HG03135 (cell line): ENCODE data around the gene ATP2A3.

ENCODE experiments used
- ATAC-seq: cut with Tn5 transposase; IDR thresholded peaks from one replicate; pipeline ENCODE4 v1.9.1; 2021; ENCODE audit warnings: mild to moderate bottlenecking, moderate library complexity; ENCODE audit not compliant: unreplicated experiment

The ATP2A3 gene

DNA sequence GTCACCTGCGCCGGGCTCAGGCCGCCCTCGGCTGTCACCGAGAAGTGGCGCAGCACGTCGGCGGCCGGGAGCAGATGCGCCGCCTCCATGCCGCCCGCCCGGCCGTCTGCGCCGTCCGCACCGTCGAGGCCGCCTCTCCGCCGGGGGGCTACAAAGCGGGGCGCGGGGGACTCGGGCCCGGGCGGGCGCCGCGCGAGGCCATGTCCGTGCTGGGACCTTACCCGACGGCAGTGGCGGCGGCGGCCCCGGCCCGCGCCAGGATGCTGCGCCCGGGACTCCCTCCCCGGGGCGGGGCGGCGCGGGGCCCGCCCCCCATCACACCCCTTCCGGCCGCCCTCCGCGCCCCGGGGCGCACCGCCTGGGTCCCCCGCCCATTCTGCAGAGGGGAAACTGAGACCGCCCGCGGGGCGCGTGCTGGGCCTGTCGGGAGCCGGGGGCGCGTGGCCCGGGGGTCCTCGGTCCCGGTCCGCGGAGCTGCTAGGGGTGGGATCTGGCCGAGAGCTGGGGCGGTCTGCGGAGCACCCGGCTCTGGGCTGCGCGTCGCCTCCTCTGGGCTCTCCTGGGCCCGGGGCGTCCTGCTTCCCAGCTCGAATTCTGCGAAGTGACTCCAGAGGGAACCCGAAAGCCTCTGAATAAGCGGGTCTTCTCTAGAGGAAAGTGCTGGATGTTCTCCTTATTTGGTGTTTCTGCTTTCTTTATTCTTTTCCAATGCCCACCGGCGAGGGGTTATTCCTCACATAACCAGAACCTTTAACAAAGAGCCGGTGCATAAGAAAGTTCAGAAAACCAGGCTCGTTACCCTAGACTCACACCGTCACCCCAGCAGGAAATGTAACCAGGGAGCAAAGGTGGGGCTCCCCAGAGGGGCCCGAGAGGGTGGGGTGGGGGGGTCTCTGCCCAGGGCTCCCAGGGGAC lies at the start of gene ATP2A3:
ATP2A3 (minus strand) TSS at position 235 of the 915 bp plus-strand sequence; CDS start at position 89, 146 bp downstream.
- peak; percentile 42 for ATAC-seq

GRCh38 chr17:4010754-4011153 lies 46.5 kb upstream of the ATP2A3 start:
- no peak for ATAC-seq

- ATAC-seq: no peak
Observed at GRCh38 chr17:4009186-4009785, 45.0 kb upstream of the ATP2A3 start.

GRCh38 chr17:4008441-4009185 lies 44.4 kb upstream of the ATP2A3 start:
- ATAC-seq: no peak

GRCh38 chr17:4008082-4008435 lies 43.8 kb upstream of the ATP2A3 start:
- ATAC-seq: no peak

DNA sequence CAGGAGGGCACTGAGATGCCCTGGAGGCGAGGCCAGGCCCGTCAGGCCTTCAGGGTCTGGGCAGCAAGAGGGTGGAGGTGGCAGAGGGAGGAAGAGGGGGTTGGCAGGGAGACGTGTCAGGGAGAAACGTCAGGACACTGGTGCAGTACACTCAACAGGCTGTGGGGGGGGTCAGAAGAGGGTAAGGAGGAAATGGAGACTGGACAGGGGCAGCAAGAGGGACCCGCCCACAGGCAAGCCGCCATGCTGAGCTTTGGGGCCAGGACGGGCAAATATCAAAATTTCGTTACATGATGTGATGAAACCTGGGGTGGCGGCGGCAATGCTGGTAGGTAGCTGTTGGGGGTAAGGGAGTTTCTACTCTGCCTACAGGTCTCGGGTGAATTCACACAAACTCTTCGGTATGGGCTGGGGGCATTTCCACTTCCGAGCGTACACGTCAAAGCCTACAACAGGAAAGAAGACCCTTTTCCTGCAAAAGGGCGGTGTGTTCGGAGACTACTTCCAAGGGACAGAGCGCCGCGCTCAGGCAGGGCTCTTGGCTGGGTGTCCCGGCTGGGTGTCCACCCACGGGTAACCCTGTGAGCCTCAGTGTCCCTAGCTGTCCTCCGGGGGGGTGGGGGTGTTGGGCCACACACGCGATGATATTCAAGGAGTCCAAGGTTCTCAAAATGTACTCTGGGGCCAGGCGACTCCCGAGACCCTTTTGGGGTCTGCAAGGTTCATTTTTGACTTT lies 43.3 kb upstream of the ATP2A3 start:
- no peak for ATAC-seq

- ATAC-seq: no peak
Observed at GRCh38 chr17:4006745-4007211, 42.5 kb upstream of the ATP2A3 start.

DNA sequence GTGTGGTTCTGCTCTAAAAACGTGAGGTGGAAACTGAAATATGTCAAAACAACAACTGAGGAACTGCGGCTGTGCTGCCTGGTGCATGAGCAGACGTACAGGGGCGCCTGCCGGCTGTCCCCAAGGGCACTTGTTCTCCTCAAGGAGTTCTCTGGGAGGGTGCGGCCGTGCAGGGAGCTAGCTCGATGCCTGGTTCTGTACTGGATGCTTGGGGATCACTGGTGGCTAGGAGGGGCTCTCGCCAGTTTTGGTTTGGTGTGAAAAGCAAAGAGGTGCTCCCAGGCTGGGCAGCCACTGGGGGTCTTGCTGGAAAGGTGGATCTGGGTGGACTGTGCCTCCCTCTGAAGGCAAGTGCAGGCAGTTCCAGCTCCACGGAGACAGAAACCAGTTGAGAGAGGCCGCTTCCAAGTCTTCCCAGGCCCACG lies 41.9 kb upstream of the ATP2A3 start:
- no peak for ATAC-seq

DNA sequence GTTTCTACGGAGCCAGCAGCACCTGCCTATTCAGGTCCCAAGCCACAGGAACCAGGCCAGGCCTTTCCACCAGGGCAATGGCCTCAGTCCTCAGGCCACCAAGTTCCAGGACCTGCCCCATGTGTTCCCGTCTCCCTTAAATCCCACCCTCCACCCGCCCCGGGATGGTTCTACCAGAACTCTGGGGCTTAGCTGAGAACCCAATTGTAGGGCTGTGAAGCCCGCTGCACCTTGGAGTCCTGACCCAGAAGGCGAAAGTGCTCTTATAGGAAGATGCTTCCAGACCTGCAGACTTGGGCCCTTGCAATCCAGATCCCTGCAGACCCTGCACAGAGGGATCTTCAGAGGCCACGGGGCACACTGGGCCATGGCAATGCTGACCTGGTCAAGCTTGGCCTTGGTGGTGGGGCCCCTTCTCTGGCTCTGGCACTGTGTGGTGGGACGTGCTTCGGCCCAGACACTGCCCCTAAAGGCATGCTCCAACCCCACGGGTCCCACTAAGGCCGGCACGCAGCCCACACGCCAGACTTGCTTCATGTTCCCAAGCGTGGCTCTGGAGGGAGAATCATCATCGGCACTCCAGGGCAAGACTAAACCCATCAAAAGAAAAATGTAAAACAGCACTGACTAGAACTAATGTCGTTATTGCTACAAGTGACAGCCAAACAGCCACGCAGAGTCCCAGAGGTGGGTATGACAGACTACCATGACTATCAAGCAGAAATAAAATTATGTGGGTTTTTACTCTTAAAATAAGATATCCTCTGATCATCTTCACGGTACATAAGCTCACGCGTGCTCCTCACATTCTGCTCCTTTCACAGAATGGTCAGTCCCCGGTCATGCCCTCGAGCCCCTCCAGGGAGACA lies 41.3 kb upstream of the ATP2A3 start:
- ATAC-seq: no peak

DNA sequence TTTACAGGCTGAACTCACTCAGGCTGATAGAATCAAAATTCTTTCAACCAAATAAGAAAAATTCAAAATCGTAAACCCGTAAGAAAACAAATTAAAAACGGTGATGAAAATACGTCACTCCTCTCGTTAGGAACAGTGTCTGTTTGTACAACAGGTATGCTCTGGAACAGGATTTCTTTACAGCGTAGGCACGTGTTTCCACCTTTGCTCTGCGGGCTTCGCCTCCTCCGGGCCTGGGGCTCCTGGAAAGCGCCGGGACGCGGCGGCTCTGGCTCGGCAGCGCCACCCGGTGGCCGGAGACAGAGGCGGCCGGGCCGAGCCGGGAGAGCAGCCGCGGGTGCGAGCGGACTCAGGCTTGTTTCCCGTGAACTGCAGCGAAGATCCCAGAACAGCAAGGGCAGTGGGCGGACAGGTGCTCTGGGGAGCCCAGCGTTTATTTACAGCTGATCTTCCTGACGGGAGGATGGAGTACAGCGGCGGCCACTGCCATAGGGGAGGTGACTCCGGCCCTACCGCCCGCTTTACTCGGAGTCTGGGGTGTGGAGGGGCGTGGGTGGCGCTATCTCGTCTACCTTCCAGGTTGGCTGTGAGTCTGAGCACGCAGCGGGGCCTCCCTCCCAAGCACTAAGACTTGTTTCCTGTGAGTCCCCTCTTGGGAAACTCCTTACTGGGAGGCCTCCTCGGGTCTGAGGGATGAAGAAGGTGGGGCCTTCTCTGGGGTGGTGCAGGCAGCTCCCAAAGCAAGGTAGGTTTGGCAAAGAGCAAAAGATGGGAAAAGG lies 40.5 kb upstream of the ATP2A3 start:
- ATAC-seq: no peak

DNA sequence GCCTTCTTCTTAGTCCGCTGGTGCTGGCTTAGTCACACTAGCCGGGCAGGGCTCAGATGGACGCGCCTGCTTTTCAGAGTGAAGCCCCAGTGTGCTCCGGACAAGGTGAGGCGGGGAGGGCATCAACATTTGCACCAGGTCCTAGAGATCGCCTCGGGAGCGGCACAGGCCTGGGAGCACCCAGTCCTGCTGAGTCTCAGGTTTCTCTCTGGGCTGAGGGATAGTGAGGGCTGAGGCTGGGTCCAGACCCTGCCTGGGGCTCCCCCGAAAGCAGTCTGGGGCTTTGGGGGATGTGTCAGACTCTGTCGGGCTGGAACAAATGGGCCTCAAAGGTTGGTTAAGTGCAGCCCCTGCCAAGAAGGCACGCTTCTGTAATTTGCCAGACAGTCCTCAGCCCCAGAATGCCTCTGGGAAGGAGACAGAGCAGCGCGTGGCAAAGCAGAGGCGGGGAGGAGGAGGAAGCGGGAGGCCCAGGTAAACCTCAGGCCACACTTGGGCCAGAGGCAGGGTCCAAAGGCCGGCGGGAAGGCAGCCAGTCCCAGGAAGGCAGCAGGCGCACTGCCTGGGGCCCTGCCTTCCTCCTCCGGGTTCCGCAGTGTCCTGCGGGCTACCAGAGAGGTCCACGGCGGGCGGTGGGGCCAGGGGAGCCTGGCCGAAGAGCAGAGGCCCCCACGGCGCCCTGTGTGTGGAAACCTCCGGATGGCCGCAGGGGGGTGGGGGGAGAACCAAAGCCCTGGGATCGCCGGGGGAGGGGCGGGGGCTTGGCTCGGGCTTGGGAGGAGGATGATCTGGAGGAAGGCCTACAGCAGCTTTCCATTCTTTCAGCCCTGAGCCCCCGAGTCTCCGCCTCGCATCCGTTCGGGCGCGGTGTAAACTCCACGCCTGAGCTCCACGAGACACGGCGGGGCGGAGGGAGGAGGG lies 39.5 kb upstream of the ATP2A3 start:
- no peak for ATAC-seq

DNA sequence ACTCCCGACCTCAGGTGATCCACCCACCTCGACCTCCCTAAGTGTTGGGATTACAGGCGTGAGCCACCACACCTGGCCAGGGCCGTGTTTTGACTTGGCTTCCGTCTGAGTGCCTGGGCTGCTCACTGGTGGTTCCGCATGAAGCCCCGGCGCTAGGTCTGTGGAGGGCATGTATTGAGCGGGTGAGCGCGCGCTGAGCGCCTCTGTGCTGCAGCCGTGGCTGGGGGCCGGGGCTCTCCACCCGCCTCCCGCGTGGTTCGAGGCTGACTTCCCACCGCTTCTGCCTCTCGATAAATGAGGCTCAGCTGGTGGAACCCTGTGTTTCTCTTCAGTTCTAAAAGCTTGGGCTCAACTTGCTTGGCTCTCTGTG lies 38.9 kb upstream of the ATP2A3 start:
- ATAC-seq: no peak

DNA sequence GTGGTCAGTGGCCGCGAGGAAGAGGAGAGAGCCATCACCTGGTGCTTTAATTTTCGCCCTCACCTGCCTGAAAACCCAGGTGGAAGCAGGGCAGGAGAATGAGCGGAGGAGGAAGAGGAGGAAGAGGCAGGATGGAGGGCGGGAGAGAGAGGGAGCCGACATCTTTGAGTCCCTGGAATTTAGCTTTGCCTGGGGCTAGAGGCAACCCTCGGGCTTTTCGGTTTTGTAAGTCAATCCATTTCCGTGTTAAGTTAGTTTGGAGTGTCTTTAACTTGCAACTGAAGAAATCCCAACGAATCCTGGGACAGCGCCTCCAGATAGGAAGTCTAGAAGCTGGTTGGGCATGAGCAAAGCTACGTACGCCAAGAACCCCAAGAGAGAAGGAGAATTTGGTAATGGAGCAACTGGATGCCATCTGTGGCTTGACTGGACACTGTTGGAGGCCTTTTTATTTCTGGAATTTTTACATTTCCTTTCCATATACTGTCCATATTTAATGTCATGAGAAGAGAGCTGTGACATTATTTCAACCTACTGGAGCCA lies 36.9 kb upstream of the ATP2A3 start:
- ATAC-seq: no peak

GRCh38 chr17:3998436-3998835 lies 34.2 kb upstream of the ATP2A3 start:
- ATAC-seq: no peak

DNA sequence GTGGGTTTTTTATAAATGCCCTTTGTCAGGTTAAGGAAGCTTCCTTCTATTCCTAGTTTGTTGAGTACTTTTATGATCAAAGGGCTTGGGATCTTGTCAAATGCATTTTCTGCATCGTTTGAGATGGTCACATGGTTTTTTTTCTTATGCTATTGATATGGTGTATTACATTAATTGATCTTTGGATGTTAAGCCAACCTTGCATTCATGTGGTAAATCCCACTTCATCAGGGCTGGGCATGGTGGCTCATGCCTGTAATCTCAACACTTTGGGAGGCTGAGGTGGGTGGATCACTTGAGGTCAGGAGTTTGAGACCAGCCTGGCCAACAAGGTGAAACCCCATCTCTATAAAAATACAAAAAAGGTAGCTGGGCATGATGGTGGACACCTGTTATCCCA lies 30.8 kb upstream of the ATP2A3 start:
- no peak for ATAC-seq

GRCh38 chr17:3994221-3994576 lies 30.0 kb upstream of the ATP2A3 start:
- no peak for ATAC-seq

DNA sequence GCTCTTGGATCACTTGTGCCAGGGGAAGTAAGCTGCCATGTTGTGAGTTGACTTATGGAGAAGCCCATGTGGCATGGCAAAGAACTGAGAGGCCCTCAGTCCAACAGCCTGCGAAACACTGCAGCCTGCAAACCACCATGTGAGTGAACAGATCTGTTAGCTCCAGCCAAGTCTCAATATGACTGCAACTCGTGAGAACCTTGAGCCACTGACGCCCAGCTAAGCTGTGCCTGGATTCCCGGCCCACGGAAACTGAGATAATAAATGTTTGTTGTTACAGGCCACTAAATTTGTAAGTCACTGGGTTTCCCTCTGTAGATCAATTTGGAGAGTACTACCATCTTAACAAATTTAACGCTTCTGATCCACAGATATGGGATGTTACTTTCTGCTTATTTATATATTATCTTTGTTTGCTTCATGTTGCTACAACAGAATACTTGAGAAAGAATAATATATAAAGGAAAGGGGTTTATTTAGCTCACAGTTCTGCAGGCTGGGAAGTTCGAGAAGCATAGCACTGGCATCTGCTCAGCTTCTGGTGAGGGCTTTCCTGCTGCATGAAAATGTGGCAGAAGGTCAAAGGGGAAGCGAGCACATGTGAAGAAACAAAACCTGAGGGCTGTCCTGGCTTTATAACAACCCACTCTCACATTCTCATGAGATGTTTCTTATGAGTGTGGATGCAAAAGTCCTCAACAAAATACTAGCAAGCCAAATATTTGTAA lies 29.4 kb upstream of the ATP2A3 start:
- no peak for ATAC-seq
